GM18907 (cell line): Measurements from ENCODE around the gene ALDH9A1.
A peak's percentile ranks its signal among the peaks of the same experiment; 100 is the strongest.
"Not testable (repeated sequence)": the region's sequence is repeated elsewhere in the genome, so short reads cannot be mapped to it uniquely, and the experiment has no call there.

Experiments
- ATAC-seq: cut with Tn5 transposase; IDR thresholded peaks from one replicate; pipeline ENCODE4 v1.9.1; 2021; ENCODE audit warnings: mild to moderate bottlenecking, moderate library complexity; ENCODE audit not compliant: unreplicated experiment

The ALDH9A1 gene

GRCh38 chr1:165697881-165698760 is at the start of gene ALDH9A1:
ALDH9A1 (minus strand) TSS chr1:165698562; CDS start chr1:165698558, 4 bp downstream.
- peak; percentile 95 for ATAC-seq

GRCh38 chr1:165747632-165748447 is 49.5 kb upstream of the ALDH9A1 start:
- no peak for ATAC-seq

GRCh38 chr1:165744913-165745312 is 46.6 kb upstream of the ALDH9A1 start:
- ATAC-seq = not testable (repeated sequence)

DNA sequence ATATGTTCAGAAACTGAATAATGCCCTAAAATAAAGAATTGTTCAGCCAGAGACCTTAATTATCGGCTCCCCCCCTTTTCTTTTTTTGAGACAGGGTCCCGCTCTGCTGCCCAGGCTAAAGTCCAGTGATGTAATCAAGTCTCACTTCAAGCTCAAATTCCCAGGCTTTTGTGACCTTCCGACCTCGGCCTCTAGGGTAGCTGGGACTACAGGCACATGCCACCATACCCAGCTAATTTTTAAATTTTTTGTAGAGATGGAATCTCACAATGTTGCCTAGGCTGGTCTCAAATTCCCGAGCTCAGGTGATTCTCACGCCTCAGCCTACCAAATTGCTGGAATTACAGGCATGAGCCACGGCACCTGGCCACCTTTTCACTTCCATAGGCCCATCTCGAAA is 43.8 kb upstream of the ALDH9A1 start:
- no peak for ATAC-seq

- peak; percentile 98 for ATAC-seq
Measured at GRCh38 chr1:165738794-165739193, 40.4 kb upstream of the ALDH9A1 start.

GRCh38 chr1:165737196-165737595 is 38.8 kb upstream of the ALDH9A1 start:
- no peak for ATAC-seq

- ATAC-seq = no peak
Measured at GRCh38 chr1:165734906-165735305, 36.5 kb upstream of the ALDH9A1 start.

DNA sequence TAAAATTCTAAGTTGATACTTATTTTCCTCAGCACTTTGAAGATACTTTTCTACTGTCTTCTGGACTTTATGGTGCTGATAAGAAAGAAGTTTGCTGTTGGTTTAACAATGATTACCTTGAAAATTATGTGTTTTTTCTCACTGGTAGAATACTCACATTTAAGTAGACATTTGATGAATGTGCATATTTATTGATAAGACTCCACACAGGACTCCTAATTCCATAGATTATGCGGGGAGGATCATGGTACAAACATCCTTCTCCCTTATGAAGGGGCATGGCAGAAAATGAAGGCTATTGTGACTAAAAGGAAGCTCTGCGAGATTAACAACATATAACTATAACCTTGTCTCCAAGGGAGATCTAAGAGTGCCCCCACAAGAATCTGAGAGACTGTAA is 28.5 kb upstream of the ALDH9A1 start:
- no peak for ATAC-seq

GRCh38 chr1:165726169-165726568 is 27.8 kb upstream of the ALDH9A1 start:
- no peak for ATAC-seq

GRCh38 chr1:165717918-165718515 is 19.7 kb upstream of the ALDH9A1 start:
- peak; percentile 71 for ATAC-seq

GRCh38 chr1:165716265-165717051 is 18.1 kb upstream of the ALDH9A1 start:
- ATAC-seq = not testable (repeated sequence)

- ATAC-seq = no peak
Measured at GRCh38 chr1:165712764-165713163, 14.4 kb upstream of the ALDH9A1 start.

DNA sequence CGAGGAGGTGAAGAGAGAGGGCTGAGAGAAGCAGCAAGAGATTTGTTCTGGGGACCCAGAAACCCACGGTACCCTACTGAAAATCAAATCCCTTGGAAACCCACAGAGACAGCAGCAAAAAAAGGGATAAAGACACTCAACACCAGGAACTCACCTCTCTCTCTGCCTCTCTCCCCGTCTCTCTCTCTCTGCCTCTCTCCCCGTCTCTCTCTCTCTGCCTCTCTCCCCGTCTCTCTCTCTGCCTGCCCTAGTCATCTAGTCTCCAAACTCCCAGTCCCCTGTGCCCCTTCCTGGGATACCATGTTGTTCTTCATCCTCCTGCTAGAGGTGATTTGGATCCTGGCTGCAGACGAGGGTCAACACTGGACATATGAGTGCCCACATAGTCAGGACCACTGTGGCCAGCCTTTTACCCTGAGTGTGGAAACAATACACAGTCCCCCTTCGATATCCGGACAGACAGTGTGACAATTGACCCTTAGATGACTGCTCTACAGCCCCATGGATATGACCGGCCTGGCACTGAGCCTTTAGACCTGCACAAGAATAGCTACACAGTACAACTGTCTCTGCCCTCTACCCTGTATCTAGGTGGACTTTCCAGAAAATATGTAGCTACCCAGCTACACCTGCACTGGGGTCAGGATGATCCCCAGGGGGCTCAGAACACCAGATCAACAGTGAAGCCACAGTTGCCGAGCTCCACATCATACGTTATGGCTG is 9.8 kb upstream of the ALDH9A1 start:
- no peak for ATAC-seq

DNA sequence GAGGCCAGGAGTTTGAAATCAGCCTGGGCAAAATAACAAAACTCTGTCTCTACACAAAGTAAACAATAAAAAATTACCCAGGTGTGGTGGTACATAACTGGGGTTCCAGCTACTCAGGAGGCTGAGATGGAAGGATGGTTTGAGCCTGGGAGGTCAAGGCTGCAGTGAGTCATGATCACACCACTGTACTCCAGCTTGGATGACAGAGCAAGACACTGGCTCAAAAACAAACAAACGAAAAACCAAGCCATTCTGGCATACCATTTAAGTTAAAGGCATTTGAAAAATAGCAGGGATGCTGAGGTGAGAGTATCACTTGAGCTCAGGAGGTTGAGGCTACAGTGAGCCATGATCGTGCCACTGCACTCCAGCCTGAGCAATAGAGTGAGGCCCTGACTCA is 5.3 kb upstream of the ALDH9A1 start:
- no peak for ATAC-seq

- not testable (repeated sequence) for ATAC-seq
Measured at GRCh38 chr1:165701922-165702321, 3.6 kb upstream of the ALDH9A1 start.

DNA sequence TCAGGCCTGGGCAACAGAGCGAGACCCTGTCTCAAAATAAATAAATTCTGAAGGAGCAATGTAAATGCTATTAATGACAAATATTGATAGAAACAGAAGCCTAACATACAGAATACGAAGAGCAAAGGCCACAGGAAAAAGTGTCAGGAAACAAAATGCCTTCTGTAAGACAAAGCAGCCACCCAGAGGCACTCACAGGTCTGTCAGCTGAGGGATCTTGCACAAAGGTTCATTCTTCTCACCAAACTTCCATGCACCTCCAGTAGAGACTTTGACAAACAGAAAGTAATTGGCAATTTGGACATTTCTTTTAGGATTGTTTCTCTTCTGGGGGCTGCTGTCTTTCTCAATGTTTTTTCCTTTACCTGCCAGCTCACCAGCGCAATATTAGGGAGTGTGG is 1.2 kb upstream of the ALDH9A1 start:
- no peak for ATAC-seq

GRCh38 chr1:165698761-165699052 is 345 bp upstream of the ALDH9A1 start:
- ATAC-seq = no peak

DNA sequence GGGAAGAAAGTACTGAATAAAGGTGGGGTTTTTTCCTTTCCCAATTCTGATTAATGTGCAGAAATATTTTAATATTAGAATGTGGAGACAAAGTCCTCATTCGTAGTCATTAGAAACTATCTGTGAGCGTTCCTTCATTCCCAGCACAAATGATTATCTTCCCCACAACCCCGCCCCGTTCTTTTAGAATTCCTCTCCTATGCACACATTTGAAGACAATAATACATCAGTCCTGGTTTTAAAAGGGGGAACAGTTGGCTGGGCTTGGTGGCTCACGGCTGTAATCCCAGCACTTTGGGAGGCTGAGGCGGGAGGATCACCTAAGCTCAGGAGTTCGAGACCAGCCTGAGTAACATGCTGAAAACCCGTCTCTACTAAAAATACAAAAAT is 876 bp downstream of the ALDH9A1 start:
- ATAC-seq = no peak

GRCh38 chr1:165696625-165697100 is 1.7 kb downstream of the ALDH9A1 start:
- ATAC-seq = no peak

DNA sequence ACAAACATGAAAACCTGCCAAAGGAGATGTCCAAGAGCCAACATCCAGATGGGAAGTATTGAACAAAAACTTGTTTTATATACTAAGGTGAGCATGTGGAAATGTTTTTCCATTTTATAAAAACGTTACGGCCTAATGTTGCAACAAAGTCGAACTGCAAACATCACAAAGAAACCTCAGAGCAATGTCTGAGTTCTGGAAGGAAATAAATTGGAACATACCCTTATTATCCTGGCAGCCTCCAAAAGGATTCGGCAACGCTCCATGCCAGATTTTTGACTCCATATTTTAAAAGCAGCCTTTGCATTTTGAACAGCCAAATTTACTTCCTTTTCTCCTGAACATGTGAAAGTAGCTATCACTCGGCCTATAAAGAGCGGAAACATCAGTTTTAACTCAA is 3.3 kb downstream of the ALDH9A1 start:
- ATAC-seq = no peak
